ENCODE results near the gene SERPINA5. TPM values are rescaled to one million over a fixed set of nuclear protein-coding genes. Genes with fewer than 3 reads are reported as not detected.

SERPINA5 gene
- total and polyA plus RNA-seq, 10 donors: 11.5 to 216 (median 135) TPM

GRCh38 chr14:94630396-94630795 lies 49.2 kb downstream of the SERPINA5 start:
- DNase-seq: no peak
- Histone ChIP-seq H3K36me3 (no peaks in the 10 kb centered on the region), H3K27me3 (replicated peaks in 1 of 7) (peaks cover 0 to 37% (median 0%) of the 10 kb centered on the region in 7 donors), H3K4me3 (no peak overlapping the region), H3K27ac (no peak overlapping the region), H3K4me1 (no peaks in the 10 kb centered on the region), H3K9me3 (no peaks in the 10 kb centered on the region)
- TF ChIP-seq POLR2A (IDR thresholded peaks at IDR 0.05) (no peak), POLR2AphosphoS5 (IDR thresholded peaks at IDR 0.05) (no peak), CTCF (IDR thresholded peaks at IDR 0.05 in 8 of 11, conservative IDR thresholded peaks at IDR 0.05 in 3 of 11) (no peak)
- 72 to 83% (median 79%) methylated on average over 4 of the region's 4 CpGs for WGBS, 5 donors
- intact Hi-C loops (cut with DNase I; ENCODE audit: low total_unique reads): no loop called here

- intact Hi-C loops (cut with DNase I; ENCODE audit: low total_unique reads): no loop called here
- Histone ChIP-seq H3K27ac (no peak overlapping the region), H3K27me3 (replicated peaks in 1 of 7) (peaks cover 0 to 37% (median 0%) of the 10 kb centered on the region in 7 donors), H3K4me3 (no peak overlapping the region), H3K9me3 (no peaks in the 10 kb centered on the region), H3K4me1 (no peaks in the 10 kb centered on the region), H3K36me3 (no peaks in the 10 kb centered on the region)
- no peak for DNase-seq
- no peak for TF ChIP-seq CTCF (IDR thresholded peaks at IDR 0.05 in 8 of 11, conservative IDR thresholded peaks at IDR 0.05 in 3 of 11)
- TF ChIP-seq POLR2A (IDR thresholded peaks at IDR 0.05): no peak
- no peak for TF ChIP-seq POLR2AphosphoS5 (IDR thresholded peaks at IDR 0.05)
- WGBS, 5 donors: 89 to 97% (median 92%) methylated on average over 1 of the region's 1 CpG
These were observed 49.8 kb downstream of the SERPINA5 start for GRCh38 chr14:94631050-94631449.

GRCh38 chr14:94631536-94632304 lies 50.5 kb downstream of the SERPINA5 start:
- H3K36me3 ChIP-seq: no peaks in the 10 kb centered on the region
- WGBS, 5 donors: 75 to 91% (median 85%) methylated on average over 7 of the region's 7 CpGs
- H3K4me3 ChIP-seq: no peak overlapping the region
- H3K9me3 ChIP-seq: no peaks in the 10 kb centered on the region
- no peak overlapping the region for H3K27ac ChIP-seq
- intact Hi-C loops (cut with DNase I; ENCODE audit: low total_unique reads): no loop called here
- DNase-seq: no peak
- peaks cover 0 to 37% (median 0%) of the 10 kb centered on the region in 7 donors for H3K27me3 ChIP-seq (replicated peaks in 1 of 7)
- TF ChIP-seq POLR2A (IDR thresholded peaks at IDR 0.05) (no peak), CTCF (IDR thresholded peaks at IDR 0.05 in 8 of 11, conservative IDR thresholded peaks at IDR 0.05 in 3 of 11) (no peak), POLR2AphosphoS5 (IDR thresholded peaks at IDR 0.05) (no peak)
- H3K4me1 ChIP-seq: no peaks in the 10 kb centered on the region

- no peak for DNase-seq
- no peaks in the 10 kb centered on the region for H3K9me3 ChIP-seq
- no peaks in the 10 kb centered on the region for H3K36me3 ChIP-seq
- TF ChIP-seq CTCF (IDR thresholded peaks at IDR 0.05 in 8 of 11, conservative IDR thresholded peaks at IDR 0.05 in 3 of 11): no peak
- TF ChIP-seq POLR2A (IDR thresholded peaks at IDR 0.05): no peak
- no peak for TF ChIP-seq POLR2AphosphoS5 (IDR thresholded peaks at IDR 0.05)
- WGBS, 5 donors: 67 to 83% (median 79%) methylated on average over 4 of the region's 4 CpGs
- no peaks in the 10 kb centered on the region for H3K4me1 ChIP-seq
- H3K27ac ChIP-seq: no peak overlapping the region
- H3K4me3 ChIP-seq: no peak overlapping the region
- intact Hi-C loops (cut with DNase I; ENCODE audit: low total_unique reads): no loop called here
- peaks cover 0 to 34% (median 0%) of the 10 kb centered on the region in 7 donors for H3K27me3 ChIP-seq (replicated peaks in 1 of 7)
These were observed 51.0 kb downstream of the SERPINA5 start for GRCh38 chr14:94632305-94632590.
